H9 (cell line): ENCODE results near the gene KRT85. TPM values are rescaled to one million over a fixed set of nuclear protein-coding genes. Genes with fewer than 3 reads are reported as not detected.

Experiments used
- DNase-seq: peaks from one replicate; pipeline ENCODE4 v3.0.0-alpha.2; 2017
- H2AFZ ChIP-seq: one replicate; pipeline ENCODE4 v1.6.1; 2013; ENCODE audit warnings: mild to moderate bottlenecking, low read length, control low read depth, moderate library complexity
- H2AK5ac ChIP-seq: 2 replicates; pipeline ENCODE4 v1.6.1; 2013; ENCODE audit warnings: low read length, control low read depth, mixed read lengths; ENCODE audit not compliant: insufficient read length
- H2BK120ac ChIP-seq: one replicate; pipeline ENCODE4 v1.6.1; 2013; ENCODE audit warnings: low read depth, mild to moderate bottlenecking, low read length, control low read depth, inconsistent platforms; ENCODE audit not compliant: poor library complexity, severe bottlenecking
- H2BK12ac ChIP-seq: 2 replicates; pipeline ENCODE4 v1.6.1; 2013; ENCODE audit warnings: low read length, control low read depth, mixed read lengths, low read depth; ENCODE audit not compliant: insufficient read length
- H2BK15ac ChIP-seq: 2 replicates; pipeline ENCODE4 v1.6.1; 2013; ENCODE audit warnings: low read depth, low read length, control low read depth
- H2BK20ac ChIP-seq: one replicate; pipeline ENCODE4 v1.6.1; 2013; ENCODE audit warnings: low read depth, mild to moderate bottlenecking, low read length, control low read depth, inconsistent platforms; ENCODE audit not compliant: poor library complexity, severe bottlenecking
- H2BK5ac ChIP-seq: 2 replicates; pipeline ENCODE4 v1.6.1; 2013; ENCODE audit warnings: low read length, control low read depth, mixed read lengths; ENCODE audit not compliant: insufficient read length
- H3K14ac ChIP-seq: 2 replicates; pipeline ENCODE4 v1.6.1; 2013; ENCODE audit warnings: low read length, control low read depth; ENCODE audit not compliant: insufficient read depth
- H3K18ac ChIP-seq: 2 replicates; pipeline ENCODE4 v1.6.1; 2013; ENCODE audit warnings: low read depth, mild to moderate bottlenecking, mixed read lengths, low read length, control low read depth; ENCODE audit not compliant: insufficient read length
- H3K23ac ChIP-seq: 2 replicates; pipeline ENCODE4 v1.6.1; 2013; ENCODE audit warnings: low read length, control low read depth, mixed read lengths, low read depth; ENCODE audit not compliant: insufficient read length
- H3K23me2 ChIP-seq: 2 replicates; pipeline ENCODE4 v1.6.1; 2013; ENCODE audit warnings: low read depth, mild to moderate bottlenecking, mixed read lengths, low read length, control low read depth; ENCODE audit not compliant: insufficient read length, poor library complexity, severe bottlenecking
- H3K27ac ChIP-seq: 2 replicates; pipeline ENCODE4 v1.5.1; 2013; ENCODE audit warnings: low read length, control low read depth, mixed read lengths, low read depth; ENCODE audit not compliant: insufficient read length
- H3K27me3 ChIP-seq: 2 replicates; pipeline ENCODE4 v1.6.1; 2013; ENCODE audit warnings: low read length, control low read depth, inconsistent platforms; ENCODE audit not compliant: insufficient read depth
- H3K4ac ChIP-seq: 2 replicates; pipeline ENCODE4 v1.6.1; 2013; ENCODE audit warnings: low read depth, mild to moderate bottlenecking, control low read depth, inconsistent platforms, low read length, moderate library complexity
- H3K4me1 ChIP-seq: 2 replicates; pipeline ENCODE4 v1.6.1; 2013; ENCODE audit warnings: low read length, control low read depth, inconsistent platforms; ENCODE audit not compliant: insufficient read depth
- H3K4me2 ChIP-seq: 2 replicates; pipeline ENCODE4 v1.6.1; 2013; ENCODE audit warnings: low read length, control low read depth, mixed read lengths; ENCODE audit not compliant: insufficient read length, insufficient read depth
- H3K56ac ChIP-seq: 2 replicates; pipeline ENCODE4 v1.6.1; 2013; ENCODE audit warnings: low read depth, mild to moderate bottlenecking, mixed read lengths, low read length, control low read depth; ENCODE audit not compliant: insufficient read length
- H3K79me1 ChIP-seq: 2 replicates; pipeline ENCODE4 v1.6.1; 2013; ENCODE audit warnings: low read depth, mild to moderate bottlenecking, moderate library complexity, low read length, control low read depth, inconsistent platforms; ENCODE audit not compliant: insufficient read depth, poor library complexity, severe bottlenecking
- H3K79me2 ChIP-seq: 2 replicates; pipeline ENCODE4 v1.6.1; 2013; ENCODE audit warnings: low read length, control low read depth, inconsistent platforms; ENCODE audit not compliant: insufficient read depth
- H3K9ac ChIP-seq: 2 replicates; pipeline ENCODE4 v1.6.1; 2013; ENCODE audit warnings: low read length, control low read depth, mixed read lengths; ENCODE audit not compliant: insufficient read length; ENCODE audit errors: extremely low read depth
- H3K9me3 ChIP-seq: one replicate; pipeline ENCODE4 v1.6.1; 2013; ENCODE audit warnings: low read depth, low read length, inconsistent platforms; ENCODE audit not compliant: control insufficient read depth
- H3T11ph ChIP-seq: one replicate; pipeline ENCODE4 v1.6.1; 2013; ENCODE audit warnings: mild to moderate bottlenecking, low read length, control low read depth, inconsistent platforms
- H4K20me1 ChIP-seq: one replicate; pipeline ENCODE4 v1.6.1; 2013; ENCODE audit not compliant: control insufficient read depth, insufficient read length, insufficient read depth
- H4K5ac ChIP-seq: 2 replicates; pipeline ENCODE4 v1.6.1; 2013; ENCODE audit warnings: low read depth, mild to moderate bottlenecking, mixed read lengths, low read length, control low read depth; ENCODE audit not compliant: insufficient read length
- H4K8ac ChIP-seq: replicated peaks from 2 replicates; pipeline ENCODE4 v1.6.1; 2013; ENCODE audit warnings: low read length, control low read depth, mixed read lengths, low read depth; ENCODE audit not compliant: insufficient read length
- H4K91ac ChIP-seq: 2 replicates; pipeline ENCODE4 v1.6.1; 2013; ENCODE audit warnings: low read depth, mild to moderate bottlenecking, moderate library complexity, mixed read lengths, low read length, control low read depth; ENCODE audit not compliant: insufficient read length
- H3K27ac Mint-ChIP-seq, 3 experiments: 2 replicates in 2 of 3; 3 replicates in 1 of 3; pipeline ENCODE4 v1.8.0; 2020 to 2021; ENCODE audit warnings: mixed read lengths in 3 of 3, mild to moderate bottlenecking in 1 of 3, moderate library complexity in 1 of 3
- H3K27me3 Mint-ChIP-seq: 2 replicates; pipeline ENCODE4 v1.8.0; 2021; ENCODE audit warnings: low read depth, mild to moderate bottlenecking, moderate library complexity, mixed read lengths
- H3K36me3 Mint-ChIP-seq, 3 experiments: 2 replicates in 2 of 3; 3 replicates in 1 of 3; pipeline ENCODE4 v1.8.0; 2020 to 2021; ENCODE audit warnings: low read depth in 3 of 3, mixed read lengths in 3 of 3; ENCODE audit not compliant: insufficient read depth in 1 of 3
- H3K4me1 Mint-ChIP-seq, 2 experiments: 2 replicates each; pipeline ENCODE4 v1.8.0; 2020; ENCODE audit warnings: mixed read lengths in 2 of 2
- H3K4me3 Mint-ChIP-seq, 2 experiments: 2 replicates in 1 of 2; 3 replicates in 1 of 2; pipeline ENCODE4 v1.8.0; 2020 to 2021; ENCODE audit warnings: mild to moderate bottlenecking in 2 of 2, mixed read lengths in 2 of 2, moderate library complexity in 1 of 2
- H3K9me3 Mint-ChIP-seq, 2 experiments: 2 replicates in 1 of 2; 3 replicates in 1 of 2; pipeline ENCODE4 v1.8.0; 2020; ENCODE audit warnings: mild to moderate bottlenecking in 2 of 2, mixed read lengths in 2 of 2, moderate library complexity in 1 of 2
- WGBS: extraction: QIAGEN DNeasy Blood & Tissue Kit; methylation state at CpG from one replicate; pipeline ENCODE4 v1.1.7; 2013; ENCODE audit warnings: missing lambda C conversion rate, low lambda C conversion rate, mixed read lengths; ENCODE audit not compliant: insufficient read length; ENCODE audit errors: extremely low coverage; 5-methylcytosine and 5-hydroxymethylcytosine counted together
- total RNA-seq: library from RNA; stranded (reverse); gene quantifications from 2 replicates; pipeline ENCODE4 v1.2.1, GENCODE V29; 2021
- TF ChIP-seq, protein P1 (sequence below): fragments of 200-600 bp; sonication (generic); conservative IDR thresholded peaks from 3 replicates; pipeline ENCODE4 v1.8.0; 2021; ENCODE audit warnings: antibody characterized with exemption, mild to moderate bottlenecking

The KRT85 gene
- total RNA-seq, 1 experiment from 2014 or later = not detected

DNA sequence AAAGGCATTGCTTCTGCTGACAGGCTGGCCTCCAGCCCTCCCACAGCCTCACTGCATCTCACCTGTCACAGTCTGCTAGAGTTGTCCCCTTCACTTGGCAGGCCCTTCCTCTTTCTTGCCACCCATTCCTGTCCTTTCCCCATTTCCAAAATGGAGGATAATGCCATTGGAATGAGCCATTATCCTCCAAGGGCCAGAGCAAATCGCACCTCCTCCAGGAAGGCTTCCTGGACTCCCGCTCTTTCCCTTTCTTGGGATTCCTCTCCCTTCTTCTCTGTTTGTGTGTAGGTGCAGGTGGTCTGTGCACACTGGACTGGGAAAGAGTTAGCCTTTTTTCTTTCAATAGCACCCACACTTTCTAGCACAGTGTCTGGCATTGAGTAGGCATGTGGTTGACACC, 35.1 kb upstream of the KRT85 start:
- H3K79me2 ChIP-seq = no peaks in the 10 kb centered on the region
- TF ChIP-seq, protein P1, sequence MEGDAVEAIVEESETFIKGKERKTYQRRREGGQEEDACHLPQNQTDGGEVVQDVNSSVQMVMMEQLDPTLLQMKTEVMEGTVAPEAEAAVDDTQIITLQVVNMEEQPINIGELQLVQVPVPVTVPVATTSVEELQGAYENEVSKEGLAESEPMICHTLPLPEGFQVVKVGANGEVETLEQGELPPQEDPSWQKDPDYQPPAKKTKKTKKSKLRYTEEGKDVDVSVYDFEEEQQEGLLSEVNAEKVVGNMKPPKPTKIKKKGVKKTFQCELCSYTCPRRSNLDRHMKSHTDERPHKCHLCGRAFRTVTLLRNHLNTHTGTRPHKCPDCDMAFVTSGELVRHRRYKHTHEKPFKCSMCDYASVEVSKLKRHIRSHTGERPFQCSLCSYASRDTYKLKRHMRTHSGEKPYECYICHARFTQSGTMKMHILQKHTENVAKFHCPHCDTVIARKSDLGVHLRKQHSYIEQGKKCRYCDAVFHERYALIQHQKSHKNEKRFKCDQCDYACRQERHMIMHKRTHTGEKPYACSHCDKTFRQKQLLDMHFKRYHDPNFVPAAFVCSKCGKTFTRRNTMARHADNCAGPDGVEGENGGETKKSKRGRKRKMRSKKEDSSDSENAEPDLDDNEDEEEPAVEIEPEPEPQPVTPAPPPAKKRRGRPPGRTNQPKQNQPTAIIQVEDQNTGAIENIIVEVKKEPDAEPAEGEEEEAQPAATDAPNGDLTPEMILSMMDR = no peak
- H2BK20ac ChIP-seq = no peak overlapping the region
- no peaks in the 10 kb centered on the region for H3K9me3 ChIP-seq
- no peak overlapping the region for H3K23ac ChIP-seq
- H2AFZ ChIP-seq = no peak overlapping the region
- no peak overlapping the region for H3K18ac ChIP-seq
- no peak overlapping the region for H3K9ac ChIP-seq
- no peak overlapping the region for H4K8ac ChIP-seq
- no peak overlapping the region for H3T11ph ChIP-seq
- H3K4me1 ChIP-seq = peaks cover 1% of the 10 kb centered on the region; the same call in 1 of the 2 replicates
- no peaks in the 10 kb centered on the region; the same call in 1 of the 2 replicates for H3K27me3 Mint-ChIP-seq
- H3K27ac ChIP-seq = no peak overlapping the region
- no peaks in the 10 kb centered on the region for H3K9me3 Mint-ChIP-seq
- peaks cover 10 to 13% of the 10 kb centered on the region in 2 experiments for H3K4me1 Mint-ChIP-seq
- no peak overlapping the region; a peak in 2 of 7 replicates for H3K27ac Mint-ChIP-seq
- H3K27me3 ChIP-seq = no peaks in the 10 kb centered on the region; the same call in 1 of the 2 replicates
- no peaks in the 10 kb centered on the region; a peak in 1 of 7 replicates for H3K36me3 Mint-ChIP-seq
- H2BK5ac ChIP-seq = no peak overlapping the region
- no peak overlapping the region; a peak in 1 of 5 replicates for H3K4me3 Mint-ChIP-seq
- H3K14ac ChIP-seq = no peak overlapping the region
- H3K23me2 ChIP-seq = no peaks in the 10 kb centered on the region
- no peak overlapping the region for H2BK120ac ChIP-seq
- H4K5ac ChIP-seq = no peak overlapping the region
- no peak overlapping the region for H2BK15ac ChIP-seq
- H2AK5ac ChIP-seq = no peak overlapping the region
- no peak overlapping the region for H3K4me2 ChIP-seq
- H3K56ac ChIP-seq = no peak overlapping the region
- DNase-seq = no peak
- no peaks in the 10 kb centered on the region for H3K79me1 ChIP-seq
- H3K4ac ChIP-seq = no peak overlapping the region
- H4K20me1 ChIP-seq = no peaks in the 10 kb centered on the region
- no peak overlapping the region for H4K91ac ChIP-seq
- no CpG with 5 or more reads among the region's 2 CpGs for WGBS
- no peak overlapping the region for H2BK12ac ChIP-seq
